ENCODE results near the gene HES1.

The HES1 gene

GRCh38 chr3:194119831-194120590 is 15.9 kb upstream of the HES1 start:
- Histone ChIP-seq H3K27me3 (ENCODE audit: insufficient read depth, poor library complexity, severe bottlenecking) (no peaks in the 10 kb centered on the region), H3K27ac (replicated peaks) (no peak overlapping the region), H3K4me3 (replicated peaks; ENCODE audit: insufficient read depth, low read length) (no peak overlapping the region)
- TF ChIP-seq CTCF (IDR thresholded peaks at IDR 0.05; ENCODE audit: insufficient read depth, low read length): no peak
- DNase-seq (ENCODE audit: low read depth in 1 of 2, low spot score in 1 of 2): no peak

GRCh38 chr3:194120789-194121770 is 14.9 kb upstream of the HES1 start:
- TF ChIP-seq GABPA (IDR thresholded peaks at IDR 0.05; ENCODE audit: low read depth) (no peak), SPI1 (IDR thresholded peaks at IDR 0.05; ENCODE audit: borderline replicate concordance, low read depth) (peak; percentile 70; the same call in 1 of the 2 replicates), POLR2AphosphoS5 (IDR thresholded peaks at IDR 0.05; ENCODE audit: low read depth) (no peak)
- Histone ChIP-seq H3K27me3 (ENCODE audit: insufficient read depth, poor library complexity, severe bottlenecking) (no peaks in the 10 kb centered on the region), H3K4me3 (replicated peaks; ENCODE audit: insufficient read depth, low read length) (no peak overlapping the region), H3K27ac (replicated peaks) (no peak overlapping the region)
- no peak for DNase-seq (ENCODE audit: low read depth in 1 of 2, low spot score in 1 of 2)

GRCh38 chr3:194121891-194122631 is 13.9 kb upstream of the HES1 start:
- DNase-seq (ENCODE audit: low read depth in 1 of 2, low spot score in 1 of 2): no peak
- Histone ChIP-seq H3K27ac (replicated peaks) (no peak overlapping the region), H3K4me3 (replicated peaks; ENCODE audit: insufficient read depth, low read length) (no peak overlapping the region), H3K27me3 (ENCODE audit: insufficient read depth, poor library complexity, severe bottlenecking) (no peaks in the 10 kb centered on the region)
- TF ChIP-seq GABPA (IDR thresholded peaks at IDR 0.05; ENCODE audit: low read depth): no peak
- no peak for TF ChIP-seq CTCF (IDR thresholded peaks at IDR 0.05; ENCODE audit: insufficient read depth, low read length)
- no peak for TF ChIP-seq REST (IDR thresholded peaks at IDR 0.05; ENCODE audit: insufficient replicate concordance, low read depth)
- no peak for TF ChIP-seq SPI1 (IDR thresholded peaks at IDR 0.05; ENCODE audit: borderline replicate concordance, low read depth)
- TF ChIP-seq POLR2AphosphoS5 (IDR thresholded peaks at IDR 0.05; ENCODE audit: low read depth): no peak

- no peak overlapping the region for H3K27ac ChIP-seq (replicated peaks)
- no peaks in the 10 kb centered on the region for H3K27me3 ChIP-seq (ENCODE audit: insufficient read depth, poor library complexity, severe bottlenecking)
- no peak overlapping the region for H3K4me3 ChIP-seq (replicated peaks; ENCODE audit: insufficient read depth, low read length)
- no peak for DNase-seq (ENCODE audit: low read depth in 1 of 2, low spot score in 1 of 2)
- no peak for TF ChIP-seq SPI1 (IDR thresholded peaks at IDR 0.05; ENCODE audit: borderline replicate concordance, low read depth)
- TF ChIP-seq GABPA (IDR thresholded peaks at IDR 0.05; ENCODE audit: low read depth): no peak
- TF ChIP-seq REST (IDR thresholded peaks at IDR 0.05; ENCODE audit: insufficient replicate concordance, low read depth): no peak
- no peak for TF ChIP-seq CTCF (IDR thresholded peaks at IDR 0.05; ENCODE audit: insufficient read depth, low read length)
- TF ChIP-seq POLR2AphosphoS5 (IDR thresholded peaks at IDR 0.05; ENCODE audit: low read depth): no peak
Measured at GRCh38 chr3:194123726-194124125, 12.2 kb upstream of the HES1 start.
